Stimulated activated CD4-positive, alpha-beta T cell treated with anti-CD3 and anti-CD28 coated beads, Interleukin-4, amount 100 ng/mL, for 24 hours (primary cell): ENCODE data around the gene VPS37C.
"Not testable (repeated sequence)": the region's sequence is repeated elsewhere in the genome, so short reads cannot be mapped to it uniquely, and the experiment has no call there.

ENCODE experiments used
- DNase-seq: peaks from one replicate; pipeline ENCODE4 v3.0.0-alpha.2; 2020

Gene VPS37C

DNA sequence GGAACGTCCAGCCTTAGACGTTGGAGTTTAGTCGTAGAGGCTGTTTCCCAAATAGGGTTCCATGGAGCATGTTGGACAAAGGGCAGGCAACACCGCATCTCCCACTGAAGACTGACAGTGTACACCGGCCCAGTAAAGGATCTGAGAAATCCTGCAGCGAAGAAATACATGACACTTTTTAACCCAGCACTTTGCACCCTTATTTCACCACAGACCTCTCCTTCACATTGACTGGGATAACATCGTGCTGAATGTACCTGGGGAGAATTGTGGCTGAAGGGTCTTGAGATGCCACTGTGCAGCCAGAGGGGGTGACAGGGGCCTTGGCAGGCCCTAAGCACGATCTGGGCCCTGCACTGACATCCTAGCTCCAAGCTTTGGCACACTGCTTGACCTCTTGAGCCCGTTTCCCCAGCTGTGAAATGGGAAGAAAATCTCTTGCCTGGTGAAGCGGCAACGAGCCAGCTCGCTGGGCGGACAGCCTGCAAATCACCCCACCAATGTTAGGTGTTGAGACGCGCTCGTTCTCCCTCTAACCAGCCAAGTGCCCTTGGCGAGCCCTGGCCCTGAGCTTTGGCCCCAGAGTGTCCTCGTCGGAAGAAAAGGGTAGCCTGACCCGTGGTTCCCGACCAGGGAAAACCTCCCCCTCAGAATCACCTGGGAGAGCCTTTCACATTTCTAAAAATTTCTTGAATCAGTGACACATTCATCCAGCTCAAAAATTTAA is 45.6 kb downstream of the VPS37C start:
- no peak for DNase-seq

DNA sequence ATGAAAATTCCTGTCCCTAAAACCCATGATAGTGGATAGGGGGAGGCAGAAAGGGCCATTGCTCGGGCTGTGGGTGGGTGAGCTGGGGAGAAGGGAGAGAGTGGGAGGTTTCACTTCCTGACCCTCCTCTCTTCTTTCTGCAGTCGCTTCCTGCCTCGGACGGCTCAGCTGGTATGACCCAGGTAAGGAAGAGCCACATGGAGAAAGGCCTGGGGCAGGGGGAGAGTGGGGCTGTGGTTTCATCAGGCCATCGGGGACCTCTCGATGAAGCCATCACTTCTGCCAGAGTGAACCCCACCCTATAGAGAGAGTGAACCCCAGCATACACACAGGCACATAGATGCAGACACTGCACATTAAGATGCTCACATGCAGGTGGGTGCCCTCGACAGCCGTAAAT is 46.3 kb downstream of the VPS37C start:
- no peak for DNase-seq

DNA sequence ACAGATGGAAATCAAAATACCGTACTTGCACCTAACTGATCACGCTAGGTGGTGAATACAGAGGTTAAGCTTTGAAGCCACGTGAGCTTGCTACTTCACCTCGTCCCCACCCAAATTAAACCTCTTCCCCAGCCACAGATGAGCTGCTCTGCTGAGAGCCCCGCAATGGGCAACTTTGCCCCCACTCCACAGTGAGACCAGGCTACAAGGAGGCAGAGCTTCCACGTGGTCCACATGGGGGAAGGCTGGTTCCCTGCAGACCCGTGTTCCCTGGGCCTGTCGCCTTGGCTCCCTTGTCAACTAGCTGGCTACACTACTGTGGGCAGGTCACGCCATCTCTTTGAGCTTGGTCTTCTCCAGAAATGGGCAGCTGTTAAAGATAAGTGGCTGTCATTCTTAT is 48.0 kb downstream of the VPS37C start:
- no peak for DNase-seq

DNA sequence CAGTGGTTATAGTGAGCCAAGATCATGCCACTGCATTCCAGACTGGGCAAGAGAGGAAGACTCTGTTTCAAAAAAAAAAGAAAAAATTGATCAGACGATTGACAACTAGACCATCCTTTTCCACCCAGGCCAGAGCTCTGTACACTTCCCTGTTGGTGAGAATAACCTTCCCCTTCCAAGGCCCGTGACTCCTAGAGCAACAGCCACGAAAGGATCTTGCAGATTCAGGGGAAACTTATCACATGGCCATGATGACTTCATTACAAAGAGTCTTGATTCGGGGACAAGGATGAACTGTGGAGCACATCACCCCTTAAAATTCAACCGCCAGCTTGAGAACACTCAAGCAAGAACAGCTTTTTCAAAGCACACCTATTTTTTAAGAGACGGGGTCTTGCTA is 48.7 kb downstream of the VPS37C start:
- DNase-seq: no peak

DNA sequence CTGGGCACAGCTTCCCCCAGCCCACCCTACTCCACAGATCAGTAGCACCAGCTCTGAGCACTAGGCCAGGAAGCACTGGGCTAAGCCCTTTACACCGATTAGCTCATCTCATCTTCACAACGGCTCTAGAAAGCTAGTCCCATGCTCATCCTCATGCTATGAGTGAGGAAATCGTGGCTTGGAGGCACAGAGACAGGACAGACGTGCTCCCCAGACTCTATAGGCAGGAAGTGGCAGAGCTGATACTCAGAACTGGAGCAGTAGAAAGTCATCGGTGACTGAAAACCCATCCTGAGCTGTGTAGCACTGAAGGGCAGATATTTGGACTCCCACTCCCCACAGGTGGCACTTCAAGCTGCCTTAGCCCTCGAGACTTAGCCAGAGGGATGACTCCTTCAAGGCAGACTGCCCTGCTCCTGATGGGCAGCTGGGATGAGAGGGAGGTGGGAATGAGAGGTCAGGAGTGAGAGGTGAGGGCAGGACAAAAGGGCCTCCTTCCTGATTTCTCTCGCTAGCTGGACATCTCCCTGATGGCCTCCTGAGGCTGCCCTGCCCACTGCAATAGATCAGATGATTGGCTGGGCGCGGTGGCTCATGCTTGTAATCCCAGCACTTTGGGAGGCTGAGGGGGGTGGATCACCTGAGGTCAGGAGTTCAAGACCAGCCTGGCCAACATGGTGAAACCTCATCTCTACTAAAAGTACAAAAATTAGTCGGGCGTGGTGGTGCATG is 49.3 kb downstream of the VPS37C start:
- DNase-seq: peak; percentile 73

DNA sequence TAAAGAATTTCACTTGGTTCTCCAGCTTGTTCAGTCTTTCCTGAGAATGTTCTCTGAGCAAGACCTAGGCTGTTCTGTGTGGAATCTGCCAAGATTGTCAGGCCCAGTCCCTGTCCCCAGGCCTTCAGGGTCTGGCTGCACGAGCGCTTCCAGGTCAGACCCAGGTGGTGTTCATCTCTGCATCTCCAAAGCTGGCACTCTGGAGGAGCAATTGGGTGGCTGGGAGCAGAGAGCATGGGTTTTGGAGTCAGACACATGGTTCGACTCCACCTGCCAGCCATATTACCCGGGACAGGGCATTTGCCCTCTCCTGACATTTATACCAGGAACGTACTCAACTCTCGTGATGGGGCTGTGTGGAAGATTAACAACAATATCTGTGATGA is 50.2 kb downstream of the VPS37C start:
- no peak for DNase-seq

DNA sequence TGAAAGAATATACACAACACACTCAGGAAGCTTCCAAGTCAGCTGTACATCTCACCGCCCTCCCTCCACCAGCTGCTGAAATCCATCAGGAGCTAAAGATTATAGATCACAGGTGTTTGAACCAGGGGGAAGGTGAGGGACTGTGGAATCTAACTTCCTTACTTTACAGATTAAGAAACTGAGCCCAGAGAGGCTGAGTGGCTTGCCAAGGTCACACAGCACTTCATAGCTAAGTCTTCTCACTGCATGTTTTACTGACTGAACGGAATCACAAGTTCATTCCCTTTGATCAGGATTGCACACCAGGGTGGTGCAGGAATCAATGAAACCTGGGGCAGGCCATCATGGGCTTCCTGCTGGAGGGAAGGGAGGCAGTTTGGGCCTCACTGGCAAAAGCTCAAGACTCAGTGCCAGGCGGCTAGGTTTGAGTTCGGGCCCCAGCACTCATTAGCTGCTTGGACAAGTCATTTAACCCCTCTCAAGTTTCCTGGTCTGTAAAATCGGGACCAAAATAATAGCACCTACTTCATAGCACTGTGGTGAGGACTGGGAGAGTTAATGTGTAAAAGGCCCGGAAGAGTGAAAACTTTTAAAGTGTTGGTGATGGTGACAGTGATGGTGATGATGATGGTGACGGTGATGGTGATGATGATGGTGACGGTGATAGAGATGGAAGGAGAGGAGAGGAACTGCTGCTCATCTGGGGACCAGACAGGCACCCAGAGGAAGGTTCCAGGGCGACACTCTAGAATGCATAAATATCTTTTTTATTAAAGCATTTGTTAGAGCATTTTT is 50.8 kb downstream of the VPS37C start:
- DNase-seq: no peak

DNA sequence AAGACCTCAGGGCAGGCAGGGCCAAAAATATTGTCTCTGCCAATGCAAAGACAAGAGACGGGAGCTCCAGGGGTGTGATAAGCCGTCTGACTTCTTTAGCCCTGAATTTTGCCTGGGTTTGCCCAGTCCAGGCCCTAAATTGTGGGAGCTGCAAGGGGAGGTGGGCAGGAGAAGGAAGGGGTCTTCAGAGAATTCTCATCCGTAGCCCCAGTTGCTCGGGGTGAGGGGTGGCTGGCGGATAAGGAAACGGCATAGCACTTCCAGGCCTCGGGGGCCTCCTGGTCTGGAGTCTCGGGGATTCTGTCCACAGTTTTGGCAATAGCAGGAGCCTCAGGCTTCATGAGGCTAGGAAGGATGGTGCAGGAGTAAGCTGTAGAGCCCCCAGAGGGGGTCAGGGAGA is 51.6 kb downstream of the VPS37C start:
- DNase-seq: no peak

DNA sequence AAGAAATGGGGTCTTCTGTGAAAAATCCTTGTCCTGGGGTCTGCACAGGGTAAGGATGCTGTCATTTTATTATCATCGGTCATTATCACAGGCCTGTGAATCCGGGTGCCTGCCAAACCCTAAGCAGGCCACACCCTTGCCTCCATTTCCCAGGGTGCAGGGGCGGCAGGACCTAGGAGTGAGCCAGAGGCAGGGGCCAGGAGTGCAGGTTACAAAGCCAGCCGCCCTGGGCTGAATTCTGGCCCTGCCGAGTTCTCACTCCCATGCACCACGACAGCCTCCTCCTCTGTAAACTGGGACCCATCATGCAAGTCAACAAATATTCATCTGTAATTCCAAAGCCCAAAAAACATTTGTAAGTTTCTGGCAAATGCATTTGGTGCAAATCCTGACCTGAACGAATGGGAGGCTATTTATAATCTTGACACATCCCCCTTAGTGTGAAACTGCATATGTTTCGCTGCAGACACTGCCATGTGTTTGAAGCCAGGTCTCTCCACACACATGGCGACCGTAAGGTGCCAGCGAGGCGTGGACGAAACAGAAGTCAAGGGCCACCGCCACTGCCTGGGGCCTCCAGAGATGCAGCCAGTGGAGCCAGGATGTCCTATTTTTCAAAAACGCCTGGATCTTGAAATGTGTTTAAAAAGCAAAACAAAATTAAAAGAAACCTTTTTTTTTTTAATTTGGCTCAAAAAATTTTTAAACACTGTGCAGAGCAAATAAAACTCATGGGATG is 52.2 kb downstream of the VPS37C start:
- no peak for DNase-seq

DNA sequence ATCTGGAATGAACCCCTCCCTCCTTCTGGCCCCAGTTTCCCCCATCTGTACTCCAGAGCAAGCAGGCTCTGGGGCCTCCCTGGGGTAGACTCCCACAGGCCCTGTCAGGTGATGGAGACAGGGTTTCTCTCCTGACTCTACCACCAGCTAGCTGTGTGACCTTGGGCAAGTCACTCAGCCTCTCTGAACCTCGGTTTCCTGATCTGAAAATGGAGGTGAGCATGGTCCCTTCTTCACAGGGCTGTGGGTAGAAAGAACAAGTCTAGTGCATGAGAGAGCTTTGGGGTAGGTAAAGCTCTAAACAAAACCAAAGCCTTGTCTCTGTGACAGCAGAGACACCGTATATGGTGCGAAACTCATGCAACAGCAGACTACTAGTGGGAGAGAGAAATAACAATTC is 53.3 kb downstream of the VPS37C start:
- DNase-seq: no peak

DNA sequence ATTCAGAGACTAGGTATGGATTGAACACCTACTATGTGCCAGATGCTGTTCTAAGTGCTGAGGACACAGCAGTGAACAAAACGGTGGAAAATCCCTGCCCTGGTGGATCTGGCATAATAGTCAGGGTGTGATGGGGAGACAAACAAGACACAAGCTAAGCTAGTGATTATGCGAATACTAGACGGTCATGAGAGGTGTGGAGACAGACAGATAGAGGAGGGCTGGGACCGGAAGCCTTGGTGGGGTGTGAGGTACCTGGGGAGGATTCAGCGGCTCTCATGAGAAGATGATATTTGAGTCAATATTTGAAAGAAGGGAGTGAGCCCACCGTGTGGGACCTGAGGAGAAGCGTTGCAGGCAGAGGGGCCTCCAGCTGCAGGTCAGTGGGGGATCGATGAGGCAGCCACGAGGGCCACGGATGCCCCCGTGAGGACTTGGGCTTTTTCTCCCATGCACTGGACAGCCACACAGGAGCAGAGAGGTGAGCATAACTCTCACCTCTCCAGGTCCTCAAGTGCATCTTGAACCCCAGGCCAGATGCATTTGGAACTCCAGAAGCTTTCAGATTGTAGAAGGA is 54.2 kb downstream of the VPS37C start:
- no peak for DNase-seq

DNA sequence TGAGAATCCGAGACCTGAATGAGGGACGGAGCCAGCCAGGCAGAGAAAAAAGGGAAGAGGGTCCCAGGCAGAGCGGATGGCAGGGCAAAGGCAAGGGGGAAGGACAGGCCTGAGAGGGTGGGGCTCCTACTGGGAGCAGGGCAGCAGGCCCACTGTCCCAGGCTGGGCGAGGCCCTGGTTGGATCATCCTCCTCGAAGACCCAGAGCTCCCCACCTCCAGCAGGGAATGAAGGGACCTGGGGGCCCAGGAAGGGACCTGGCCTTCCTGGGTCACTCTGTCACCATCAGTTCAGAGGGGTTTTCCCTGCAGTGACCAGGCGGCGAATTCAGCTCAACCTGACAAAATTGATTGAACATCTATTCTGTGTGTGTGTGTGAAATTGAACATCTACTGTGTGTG is 54.9 kb downstream of the VPS37C start:
- no peak for DNase-seq

DNA sequence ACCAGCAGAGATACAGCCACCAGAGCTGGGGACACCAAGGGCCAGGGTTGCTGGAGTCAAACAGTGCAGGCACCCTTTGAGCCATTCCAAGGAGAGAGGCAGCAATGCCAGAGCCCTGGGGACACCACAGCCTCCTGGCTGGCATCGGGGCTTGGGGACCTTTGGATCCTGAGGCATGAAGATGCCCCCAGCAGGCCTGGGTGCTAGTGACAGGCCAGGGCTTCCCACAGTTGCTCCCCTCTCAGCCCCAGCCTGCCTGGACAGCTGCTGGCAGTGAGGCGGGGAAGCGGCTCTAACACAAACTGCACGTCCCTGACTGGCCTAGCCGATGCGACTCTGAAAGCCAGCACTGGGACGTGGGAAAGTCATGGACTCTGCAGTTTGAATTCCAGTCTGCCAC is 56.3 kb downstream of the VPS37C start:
- DNase-seq: no peak

DNA sequence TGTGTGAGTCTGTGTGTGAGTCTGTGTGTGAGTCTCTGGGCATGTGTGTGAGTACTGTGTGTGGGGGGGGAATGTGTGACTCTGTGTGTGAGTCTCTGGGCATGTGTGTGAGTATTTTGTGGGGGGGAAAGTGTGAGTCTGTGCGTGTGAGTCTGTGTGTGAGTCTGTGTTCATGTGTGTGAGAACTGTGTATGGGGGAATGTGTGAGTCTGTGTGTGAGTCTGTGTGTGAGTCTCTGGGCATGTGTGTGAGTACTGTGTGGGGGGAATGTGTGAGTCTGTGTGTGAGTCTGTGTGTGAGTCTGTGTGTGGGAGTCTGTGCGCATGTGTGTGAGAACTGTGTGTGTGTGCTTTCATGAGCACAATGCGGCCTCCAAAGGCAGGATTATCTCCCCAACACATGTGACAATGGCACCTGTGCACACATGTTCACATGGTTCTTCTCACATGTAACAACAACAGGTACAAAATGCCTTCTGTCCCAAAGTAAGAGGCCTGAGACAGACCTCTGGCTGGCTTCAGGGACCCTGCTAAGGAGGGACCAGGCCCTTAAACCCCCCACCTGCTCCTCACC is 57.3 kb downstream of the VPS37C start:
- DNase-seq: no peak

DNA sequence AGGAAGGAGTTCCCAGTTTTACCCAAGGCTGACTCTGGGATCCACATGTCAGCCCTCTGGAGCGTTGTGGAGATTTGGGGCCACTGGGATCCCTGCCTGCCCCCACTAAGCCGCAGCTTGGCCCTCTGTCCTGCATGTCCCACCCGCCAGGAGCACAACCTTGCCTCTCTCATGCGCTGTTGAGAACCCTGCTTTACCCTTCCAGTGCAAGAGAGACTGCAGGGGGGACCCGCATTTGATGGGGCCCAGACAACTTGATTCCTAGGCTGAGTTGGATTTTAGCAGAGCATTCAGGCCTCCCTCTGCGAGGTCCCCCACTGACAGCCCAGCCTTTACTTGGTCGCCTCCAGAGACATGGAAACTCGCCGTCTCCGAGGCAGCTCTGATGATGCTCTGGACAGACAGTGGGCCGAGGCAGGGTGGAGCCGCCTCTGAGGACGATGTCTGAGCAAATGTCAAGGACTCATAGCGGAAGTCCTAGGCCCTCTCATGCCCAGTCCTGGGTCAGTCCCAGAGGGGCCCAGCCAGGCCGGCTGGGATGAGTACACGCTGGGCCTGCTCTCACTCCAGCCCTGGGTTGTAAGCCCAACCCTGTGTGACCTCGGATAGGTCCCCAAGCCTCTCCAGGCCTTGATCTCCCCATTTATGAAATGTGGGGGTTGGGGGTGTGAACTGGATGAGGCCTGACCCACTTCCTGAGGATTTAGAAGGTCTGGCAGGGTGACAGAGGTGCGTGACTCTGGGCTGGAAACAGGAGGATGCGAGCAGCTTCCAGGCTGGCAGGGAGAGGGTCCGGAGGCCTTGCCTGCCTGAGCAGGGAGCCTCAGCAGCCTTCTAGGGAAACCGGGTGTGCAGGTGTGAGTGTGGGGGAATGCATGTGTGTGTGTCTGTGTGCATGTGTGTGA is 58.3 kb downstream of the VPS37C start:
- no peak for DNase-seq

DNA sequence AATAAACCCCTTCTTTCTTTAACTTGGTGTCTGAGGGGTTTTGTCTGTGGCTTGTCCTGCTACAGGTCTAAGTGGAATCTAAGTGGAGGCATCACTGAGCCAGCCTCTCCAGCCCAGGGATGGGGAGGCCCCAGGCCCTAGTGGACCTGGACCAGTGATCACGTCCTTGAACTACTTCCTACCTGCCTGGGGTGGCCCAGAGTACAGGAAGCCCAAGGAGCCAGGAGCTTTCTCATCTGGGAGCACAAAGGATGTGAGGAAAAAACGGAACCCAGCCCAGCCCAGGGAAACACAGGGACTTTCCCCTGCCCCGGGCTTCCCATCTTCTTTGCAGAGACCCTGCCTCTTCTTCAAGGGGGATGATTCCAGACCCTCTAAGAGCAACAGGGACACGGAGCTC is 62.4 kb downstream of the VPS37C start:
- DNase-seq: no peak

DNA sequence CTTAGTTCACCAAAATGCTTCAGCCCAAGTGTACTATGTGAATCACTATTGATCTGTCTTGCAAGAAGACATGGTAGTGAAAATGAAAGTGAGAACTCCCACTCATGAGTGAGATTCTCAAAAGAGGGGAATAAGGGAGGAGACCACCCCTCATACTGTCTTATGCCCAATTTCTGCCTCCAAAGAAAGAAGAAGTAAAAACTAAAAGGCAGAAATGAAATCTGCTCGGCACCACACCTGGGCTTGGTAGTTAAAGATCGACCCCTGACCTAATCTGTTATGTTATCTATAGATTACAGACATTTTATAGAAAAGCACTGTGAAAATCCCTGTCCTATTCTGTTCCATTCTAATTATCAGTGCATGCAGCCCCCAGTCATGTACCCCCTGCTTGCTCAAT is 63.0 kb downstream of the VPS37C start:
- DNase-seq: not testable (repeated sequence)

DNA sequence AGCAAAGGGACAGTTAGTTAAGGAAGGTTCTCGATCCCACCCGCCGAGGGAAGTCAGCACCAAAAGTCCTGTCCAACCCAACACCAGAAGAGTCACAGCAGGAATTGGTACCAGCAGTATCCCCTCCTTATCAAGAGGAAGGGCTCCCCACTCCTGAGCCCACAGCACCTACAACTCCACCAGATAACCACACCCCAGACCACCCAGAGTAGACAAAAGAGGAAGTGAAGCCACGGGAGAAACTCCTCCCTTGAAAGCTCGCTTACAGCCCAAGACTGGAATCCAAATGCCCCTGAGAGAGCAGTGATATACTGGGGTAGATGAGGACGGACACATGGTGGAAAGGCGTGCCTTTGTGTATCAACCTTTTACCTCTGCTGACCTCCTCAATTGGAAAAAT is 66.2 kb downstream of the VPS37C start:
- no peak for DNase-seq

DNA sequence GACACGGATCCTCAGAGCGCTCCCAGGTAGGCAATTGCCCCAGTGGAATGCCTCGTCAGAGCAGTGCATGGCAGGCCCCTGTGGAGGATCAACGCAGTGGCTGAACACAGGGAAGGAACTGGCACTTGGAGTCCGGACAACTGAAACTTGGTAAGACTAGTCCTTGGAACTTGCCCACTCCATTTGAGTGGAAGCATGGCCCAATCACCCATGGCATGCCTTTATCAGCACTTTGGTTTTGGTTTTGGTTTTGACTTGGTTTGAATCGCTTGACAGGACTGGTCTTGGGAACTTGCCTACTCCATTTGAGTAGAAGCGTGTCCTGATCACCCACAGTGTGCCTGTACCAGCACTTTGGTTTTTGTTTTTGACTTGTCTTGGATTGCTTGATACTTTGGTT is 67.1 kb downstream of the VPS37C start:
- DNase-seq: not testable (repeated sequence)

DNA sequence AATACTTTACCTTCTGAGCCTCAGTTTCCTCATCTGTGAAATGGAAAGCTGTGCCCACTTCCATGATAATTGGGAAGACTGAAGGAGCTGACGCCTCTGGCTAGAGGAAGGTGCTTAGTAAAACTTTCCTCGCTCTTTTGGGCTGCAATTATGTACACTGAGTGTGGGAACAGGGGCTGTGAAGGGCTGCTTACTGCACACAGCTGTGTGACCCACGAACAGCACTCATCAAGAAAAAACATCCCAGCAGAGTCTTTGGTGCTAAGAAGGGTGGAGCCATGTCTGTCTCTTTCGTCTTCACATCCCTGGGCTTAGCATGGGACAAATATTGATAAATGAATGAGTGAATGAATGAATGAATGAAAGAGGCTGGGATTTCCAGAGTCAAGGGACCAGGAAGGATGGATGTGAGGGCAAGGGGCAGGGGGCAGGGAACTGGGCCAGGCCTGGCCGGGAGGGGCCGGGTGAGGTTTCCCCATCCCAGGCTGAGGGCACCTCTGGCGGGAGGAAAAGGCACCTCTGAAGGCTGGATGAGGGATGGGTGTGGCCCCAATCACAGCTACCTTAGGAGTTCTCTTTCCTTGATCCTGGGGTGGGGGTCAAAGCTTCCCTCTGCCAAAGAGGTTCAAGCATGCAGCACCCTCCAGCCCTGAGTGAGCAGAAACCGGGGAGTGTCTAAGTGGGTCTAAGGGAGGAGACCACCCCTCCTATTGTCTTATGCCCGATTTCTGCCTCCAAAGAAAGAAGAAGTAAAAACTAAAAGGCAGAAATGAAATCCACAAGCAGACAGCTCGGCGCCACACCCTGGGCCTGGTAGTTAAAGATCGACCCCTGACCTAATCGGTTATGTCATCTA is 68.1 kb downstream of the VPS37C start:
- no peak for DNase-seq
